Duodenal mucosa (tissue), 2 donors: ENCODE results near the gene KCNQ4.

Experiments used
- H3K27ac ChIP-seq: one replicate; pipeline ENCODE4 v1.7.0; 2013; ENCODE audit warnings: low read depth, low read length
- H3K27me3 ChIP-seq, 2 donors: one replicate each; pipeline ENCODE4 v1.7.0; 2013; ENCODE audit warnings: low read length in 2 of 2, control low read depth in 1 of 2; ENCODE audit not compliant: insufficient read depth in 2 of 2, control insufficient read depth in 1 of 2
- H3K36me3 ChIP-seq, 2 donors: one replicate each; pipeline ENCODE4 v1.7.0; 2013; ENCODE audit warnings: low read length in 2 of 2, control low read depth in 1 of 2; ENCODE audit not compliant: insufficient read depth in 2 of 2, control insufficient read depth in 1 of 2
- H3K4me1 ChIP-seq, 2 donors: one replicate each; pipeline ENCODE4 v1.7.0; 2013; ENCODE audit warnings: low read length in 2 of 2, control low read depth in 1 of 2; ENCODE audit not compliant: insufficient read depth in 2 of 2, control insufficient read depth in 1 of 2
- H3K4me3 ChIP-seq, 2 donors: one replicate each; pipeline ENCODE4 v1.7.0; 2013; ENCODE audit warnings: low read length in 2 of 2, low read depth in 1 of 2
- H3K9ac ChIP-seq, 2 donors: one replicate each; pipeline ENCODE4 v1.7.0; 2013; ENCODE audit warnings: low read length in 2 of 2, low read depth in 1 of 2
- H3K9me3 ChIP-seq, 2 donors: one replicate each; pipeline ENCODE4 v1.7.0; 2013; ENCODE audit warnings: low read length in 2 of 2, control low read depth in 1 of 2; ENCODE audit not compliant: control insufficient read depth in 1 of 2

The KCNQ4 gene

GRCh38 chr1:40776236-40777072, 7.1 kb upstream of the KCNQ4 start:
- peaks cover 9 to 18% of the 10 kb centered on the region in 2 donors for H3K36me3 ChIP-seq
- H3K9ac ChIP-seq = no peak overlapping the region
- H3K4me3 ChIP-seq = no peak overlapping the region
- no peaks in the 10 kb centered on the region for H3K9me3 ChIP-seq
- H3K27ac ChIP-seq = no peak overlapping the region
- H3K27me3 ChIP-seq = no peaks in the 10 kb centered on the region
- peaks cover 7 to 8% of the 10 kb centered on the region in 2 donors for H3K4me1 ChIP-seq

- Histone ChIP-seq H3K9me3 (no peaks in the 10 kb centered on the region), H3K4me3 (no peak overlapping the region), H3K27me3 (no peaks in the 10 kb centered on the region), H3K4me1 (peaks cover 10 to 11% of the 10 kb centered on the region in 2 donors), H3K36me3 (peaks cover 6 to 9% of the 10 kb centered on the region in 2 donors), H3K27ac (no peak overlapping the region), H3K9ac (no peak overlapping the region)
Measured at GRCh38 chr1:40777224-40777970, 6.2 kb upstream of the KCNQ4 start.

GRCh38 chr1:40780678-40781607, 2.6 kb upstream of the KCNQ4 start:
- peaks cover 0 to 15% of the 10 kb centered on the region in 2 donors for H3K27me3 ChIP-seq
- H3K27ac ChIP-seq = no peak overlapping the region
- H3K4me3 ChIP-seq = no peak overlapping the region
- peaks cover 12 to 19% of the 10 kb centered on the region in 2 donors for H3K4me1 ChIP-seq
- no peak overlapping the region for H3K9ac ChIP-seq
- H3K9me3 ChIP-seq = no peaks in the 10 kb centered on the region
- H3K36me3 ChIP-seq = peaks cover 6 to 7% of the 10 kb centered on the region in 2 donors

- peaks cover 0 to under 1% of the 10 kb centered on the region in 2 donors for H3K36me3 ChIP-seq
- no peaks in the 10 kb centered on the region for H3K9me3 ChIP-seq
- peaks cover 0 to 15% of the 10 kb centered on the region in 2 donors for H3K27me3 ChIP-seq
- H3K4me3 ChIP-seq = no peak overlapping the region
- no peak overlapping the region for H3K27ac ChIP-seq
- H3K9ac ChIP-seq = no peak overlapping the region
- H3K4me1 ChIP-seq = peaks cover 12 to 19% of the 10 kb centered on the region in 2 donors
Measured at GRCh38 chr1:40781608-40781971, 2.0 kb upstream of the KCNQ4 start.

- H3K4me1 ChIP-seq = peaks cover 12 to 19% of the 10 kb centered on the region in 2 donors
- H3K9ac ChIP-seq = peak overlapping the region in 1 of 2 donors; percentile 43
- H3K36me3 ChIP-seq = no peaks in the 10 kb centered on the region
- H3K9me3 ChIP-seq = no peaks in the 10 kb centered on the region
- no peak overlapping the region for H3K27ac ChIP-seq
- peaks cover 0 to 15% of the 10 kb centered on the region in 2 donors for H3K27me3 ChIP-seq
- H3K4me3 ChIP-seq = peak overlapping the region in 1 of 2 donors; percentile 41
Measured at GRCh38 chr1:40782371-40782956, 1.1 kb upstream of the KCNQ4 start.

GRCh38 chr1:40784141-40784770, 669 bp downstream of the KCNQ4 start:
- H3K9ac ChIP-seq = no peak overlapping the region
- H3K4me1 ChIP-seq = peaks cover 12 to 19% of the 10 kb centered on the region in 2 donors
- H3K9me3 ChIP-seq = no peaks in the 10 kb centered on the region
- no peaks in the 10 kb centered on the region for H3K36me3 ChIP-seq
- H3K27ac ChIP-seq = no peak overlapping the region
- H3K27me3 ChIP-seq = peaks cover 0 to 15% of the 10 kb centered on the region in 2 donors
- H3K4me3 ChIP-seq = peak overlapping the region; percentile 15 to 50

- no peak overlapping the region for H3K9ac ChIP-seq
- H3K4me1 ChIP-seq = peaks cover 12 to 19% of the 10 kb centered on the region in 2 donors
Measured at GRCh38 chr1:40784771-40785151, 1.2 kb downstream of the KCNQ4 start.

GRCh38 chr1:40785446-40785845, 1.9 kb downstream of the KCNQ4 start:
- peaks cover 0 to 15% of the 10 kb centered on the region in 2 donors for H3K27me3 ChIP-seq
- no peaks in the 10 kb centered on the region for H3K9me3 ChIP-seq
- no peak overlapping the region for H3K4me3 ChIP-seq
- no peak overlapping the region for H3K9ac ChIP-seq
- H3K36me3 ChIP-seq = no peaks in the 10 kb centered on the region
- no peak overlapping the region for H3K27ac ChIP-seq
- peaks cover 12 to 19% of the 10 kb centered on the region in 2 donors for H3K4me1 ChIP-seq

More at GRCh38 chr1:40784771-40785151, 1.2 kb downstream of the KCNQ4 start:
- no peaks in the 10 kb centered on the region for H3K9me3 ChIP-seq
- H3K4me3 ChIP-seq = peak overlapping the region; percentile 15 to 50
- no peaks in the 10 kb centered on the region for H3K36me3 ChIP-seq
- peaks cover 0 to 15% of the 10 kb centered on the region in 2 donors for H3K27me3 ChIP-seq
- H3K27ac ChIP-seq = no peak overlapping the region
